IMR-90 (cell line): ENCODE measurements around the gene DCD. TPM values are rescaled to one million over a fixed set of nuclear protein-coding genes. Genes with fewer than 3 reads are reported as not detected.

Experiments
- ATAC-seq: fragments of 200-7000 bp; cut with Tn5 transposase; 2 replicates; pipeline ENCODE4 v1.9.1; 2020; ENCODE audit warnings: low read depth, mild to moderate bottlenecking, moderate library complexity
- BruUV-seq: library from RNA; stranded (reverse); fragments of 400-500 nt; replicated peaks from 2 replicates; lab custom pipeline; 2021; lab: Mats Ljungman, UMichigan
- CTCF ChIA-PET: fragments of 300-600 bp; formaldehyde crosslinking; extraction: SDS; loops from one replicate; lab custom pipeline; 2021; ENCODE audit warnings: antibody characterized with exemption; lab: Yijun Ruan, JAX
- POLR2A ChIA-PET: fragments of 300-600 bp; sonication (Branson Sonifier 250); formaldehyde crosslinking; loops from one replicate; lab custom pipeline; 2022; ENCODE audit warnings: antibody characterized with exemption; ENCODE audit not compliant: unreplicated experiment; lab: Charles Lee
- DNase-seq: peaks from one replicate; pipeline ENCODE4 v3.0.0; 2013
- H2AFZ ChIP-seq: replicated peaks from 2 replicates; pipeline ENCODE3; 2013; ENCODE audit warnings: low read length, mild to moderate bottlenecking; ENCODE audit not compliant: poor library complexity
- H2AK5ac ChIP-seq: 2 replicates; pipeline ENCODE4 v1.6.1; 2013; ENCODE audit warnings: low read depth, low read length, inconsistent platforms
- H2AK9ac ChIP-seq: replicated peaks from 2 replicates; pipeline ENCODE3; 2013; ENCODE audit warnings: mild to moderate bottlenecking, low read depth, low read length, moderate library complexity; ENCODE audit not compliant: poor library complexity
- H2BK120ac ChIP-seq: 2 replicates; pipeline ENCODE4 v1.6.1; 2013; ENCODE audit warnings: low read depth, low read length, inconsistent platforms
- H2BK15ac ChIP-seq: 3 replicates; pipeline ENCODE4 v1.6.1; 2013; ENCODE audit warnings: low read depth, low read length, inconsistent platforms
- H2BK20ac ChIP-seq: 2 replicates; pipeline ENCODE4 v1.6.1; 2013; ENCODE audit warnings: low read depth, mild to moderate bottlenecking, inconsistent platforms, low read length, moderate library complexity
- H2BK5ac ChIP-seq: 2 replicates; pipeline ENCODE4 v1.6.1; 2013; ENCODE audit warnings: mild to moderate bottlenecking, low read depth, low read length, inconsistent platforms; ENCODE audit not compliant: poor library complexity, severe bottlenecking
- H3K14ac ChIP-seq: replicated peaks from 2 replicates; pipeline ENCODE4 v1.6.1; 2013; ENCODE audit warnings: low read depth, low read length, inconsistent platforms
- H3K18ac ChIP-seq: 2 replicates; pipeline ENCODE4 v1.6.1; 2013; ENCODE audit warnings: low read depth, low read length, control low read depth
- H3K23ac ChIP-seq: 2 replicates; pipeline ENCODE4 v1.6.1; 2013; ENCODE audit warnings: low read depth, low read length, inconsistent platforms
- H3K27ac ChIP-seq: 2 replicates; pipeline ENCODE4 v1.5.1; 2013; ENCODE audit warnings: mild to moderate bottlenecking, control low read depth, low read length; ENCODE audit not compliant: insufficient read depth
- H3K27me3 ChIP-seq: 2 replicates; pipeline ENCODE4 v1.6.1; 2013; ENCODE audit warnings: low read length; ENCODE audit not compliant: control insufficient read depth, insufficient read depth
- H3K36me3 ChIP-seq: 2 replicates; pipeline ENCODE4 v1.6.1; 2013; ENCODE audit warnings: low read length, mixed read lengths; ENCODE audit not compliant: control insufficient read depth, insufficient read depth
- H3K4ac ChIP-seq: 2 replicates; pipeline ENCODE4 v1.6.1; 2013; ENCODE audit warnings: low read depth, low read length, inconsistent platforms
- H3K4me1 ChIP-seq: 2 replicates; pipeline ENCODE4 v1.6.1; 2013; ENCODE audit warnings: low read length, mixed read lengths; ENCODE audit not compliant: control insufficient read depth, insufficient read depth
- H3K4me2 ChIP-seq: 2 replicates; pipeline ENCODE4 v1.6.1; 2013; ENCODE audit warnings: low read depth, mild to moderate bottlenecking, control low read depth, low read length, moderate library complexity
- H3K4me3 ChIP-seq: 2 replicates; pipeline ENCODE4 v1.5.1; 2013; ENCODE audit warnings: low read depth, mild to moderate bottlenecking, control low read depth, low read length, moderate library complexity; ENCODE audit not compliant: insufficient read depth
- H3K56ac ChIP-seq: 2 replicates; pipeline ENCODE4 v1.6.1; 2013; ENCODE audit warnings: low read length, inconsistent platforms; ENCODE audit not compliant: insufficient read depth; ENCODE audit errors: extremely low read depth
- H3K79me1 ChIP-seq, 2 experiments: 2 replicates each; pipeline ENCODE4 v1.6.1; 2013; ENCODE audit warnings: low read length in 2 of 2, inconsistent platforms in 1 of 2, low read depth in 1 of 2
- H3K9ac ChIP-seq: 2 replicates; pipeline ENCODE4 v1.6.1; 2013; ENCODE audit warnings: low read depth, low read length, control low read depth
- H3K9me1 ChIP-seq: 2 replicates; pipeline ENCODE4 v1.6.1; 2013; ENCODE audit warnings: low read length, inconsistent platforms; ENCODE audit not compliant: insufficient read depth
- H3K9me3 ChIP-seq: 2 replicates; pipeline ENCODE4 v1.6.1; 2013; ENCODE audit warnings: low read length; ENCODE audit not compliant: control insufficient read depth, insufficient read depth
- H4K20me1 ChIP-seq: 2 replicates; pipeline ENCODE4 v1.6.1; 2013; ENCODE audit warnings: low read length, inconsistent platforms; ENCODE audit not compliant: insufficient read depth
- H4K5ac ChIP-seq: 2 replicates; pipeline ENCODE4 v1.6.1; 2013; ENCODE audit warnings: mild to moderate bottlenecking, low read depth, low read length, control low read depth
- H4K8ac ChIP-seq, 2 experiments: 2 replicates each; pipeline ENCODE4 v1.6.1; 2013; ENCODE audit warnings: low read depth in 2 of 2, low read length in 2 of 2, control low read depth in 1 of 2, inconsistent platforms in 1 of 2
- H4K91ac ChIP-seq: 2 replicates; pipeline ENCODE4 v1.6.1; 2013; ENCODE audit warnings: low read depth, low read length, inconsistent platforms; ENCODE audit not compliant: insufficient read depth
- BHLHE40 ChIP-seq: fragments of 150-350 bp; IDR thresholded peaks from 2 replicates; pipeline ENCODE4 v1.6.1; 2016; ENCODE audit warnings: mild to moderate bottlenecking, low read depth, low read length
- CEBPB ChIP-seq: IDR thresholded peaks from 2 replicates; pipeline ENCODE4 v1.6.1; 2012; ENCODE audit warnings: low read depth, low read length, improper control_type of control experiment
- CHD1 ChIP-seq: IDR thresholded peaks from 2 replicates; pipeline ENCODE4 v1.6.1; 2012; ENCODE audit warnings: low read depth, low read length, improper control_type of control experiment
- CTCF ChIP-seq: conservative IDR thresholded peaks from 2 replicates; pipeline ENCODE4 v1.5.1; 2012; ENCODE audit warnings: mild to moderate bottlenecking, low read depth, low read length, improper control_type of control experiment
- ELK1 ChIP-seq: fragments of 150-350 bp; IDR thresholded peaks from 2 replicates; pipeline ENCODE4 v1.6.1; 2016; ENCODE audit warnings: low read depth, mild to moderate bottlenecking, low read length, moderate library complexity, borderline replicate concordance
- FOS ChIP-seq: fragments of 150-350 bp; IDR thresholded peaks from 2 replicates; pipeline ENCODE4 v1.6.1; 2016; ENCODE audit warnings: low read depth, low read length
- MAFK ChIP-seq: IDR thresholded peaks from 2 replicates; pipeline ENCODE4 v1.6.1; 2012; ENCODE audit warnings: low read depth, low read length, improper control_type of control experiment
- MAZ ChIP-seq: IDR thresholded peaks from 2 replicates; pipeline ENCODE4 v1.6.1; 2012; ENCODE audit warnings: low read depth, mild to moderate bottlenecking, low read length, improper control_type of control experiment, moderate library complexity, borderline replicate concordance
- MXI1 ChIP-seq: IDR thresholded peaks from 2 replicates; pipeline ENCODE4 v1.6.1; 2012; ENCODE audit warnings: low read depth, mild to moderate bottlenecking, low read length, moderate library complexity, borderline replicate concordance
- NFE2L2 ChIP-seq: fragments of 150-350 bp; IDR thresholded peaks from 2 replicates; pipeline ENCODE4 v1.6.1; 2016; ENCODE audit warnings: low read depth, mild to moderate bottlenecking, low read length
- POLR2A ChIP-seq: IDR thresholded peaks from 2 replicates; pipeline ENCODE4 v1.6.1; 2012; ENCODE audit warnings: mild to moderate bottlenecking, low read depth, low read length
- RAD21 ChIP-seq: IDR thresholded peaks from 2 replicates; pipeline ENCODE4 v1.6.1; 2012; ENCODE audit warnings: low read length, improper control_type of control experiment
- RCOR1 ChIP-seq: IDR thresholded peaks from 2 replicates; pipeline ENCODE4 v1.6.1; 2012; ENCODE audit warnings: mild to moderate bottlenecking, low read length, improper control_type of control experiment; ENCODE audit not compliant: insufficient replicate concordance
- RFX5 ChIP-seq: IDR thresholded peaks from 2 replicates; pipeline ENCODE4 v1.8.0; 2012; ENCODE audit warnings: low read depth, mild to moderate bottlenecking, low read length, moderate library complexity
- SMC3 ChIP-seq: fragments of 150-350 bp; IDR thresholded peaks from 2 replicates; pipeline ENCODE4 v1.6.1; 2016; ENCODE audit warnings: low read depth, mild to moderate bottlenecking, antibody characterized with exemption, low read length, moderate library complexity
- USF2 ChIP-seq: fragments of 150-350 bp; IDR thresholded peaks from 2 replicates; pipeline ENCODE4 v1.6.1; 2017; ENCODE audit warnings: mild to moderate bottlenecking, antibody characterized with exemption, low read length, low read depth
- WGBS, 2 experiments: methylation state at CpG; one replicate each; pipeline versions ENCODE4 v1.1.5 to v1.1.7; 2013; ENCODE audit warnings: missing lambda C conversion rate in 2 of 2; ENCODE audit not compliant: insufficient read length in 1 of 2; ENCODE audit errors: extremely low coverage in 2 of 2; 5-methylcytosine and 5-hydroxymethylcytosine counted together
- dilution Hi-C: fragments of 300-500 bp; cut with HindIII; formaldehyde crosslinking; loops from one replicate; pipeline ENCODE4 v1.14.3; 2018; ENCODE audit warnings: low sequenced_read_pairs; ENCODE audit not compliant: unreplicated experiment
- in situ Hi-C: fragments of 300-500 bp; cut with MboI; formaldehyde crosslinking; loops from 3 replicates; pipeline ENCODE4 v1.14.3; 2019; ENCODE audit warnings: low sequenced_read_pairs, inconsistent platforms, mixed read lengths
- intact Hi-C: fragments of 100-400 bp; cut with micrococcal nuclease; formaldehyde crosslinking; loops from 2 replicates; pipeline ENCODE4 v1.10.0; 2022
- polyA plus RNA-seq, 3 experiments: library from polyadenylated mRNA; depleted of rRNA; stranded (reverse); fragments of >200 nt; gene quantifications; 2 replicates each; pipeline ENCODE4 v1.2.3, GENCODE V29; 2012; ENCODE audit warnings: low replicate concordance in 1 of 3
- total RNA-seq: library from RNA; depleted of rRNA; stranded (reverse); fragments of >200 nt; gene quantifications from 2 replicates; pipeline ENCODE4 v1.2.3, GENCODE V29; 2012

The DCD gene
- total and polyA plus RNA-seq, 2 of the 4 experiments (the other 2 are of a cell fraction): not detected

GRCh38 chr12:54663603-54664002, 15.4 kb upstream of the DCD start:
- H3K9me1 ChIP-seq: no peaks in the 10 kb centered on the region
- H3K79me1 ChIP-seq: no peaks in the 10 kb centered on the region
- dilution Hi-C loops (no loop called here), intact Hi-C loops (no loop called here), in situ Hi-C loops (no loop called here)
- H2BK20ac ChIP-seq: no peak overlapping the region
- no peak overlapping the region for H3K4ac ChIP-seq
- DNase-seq: no peak
- H3K23ac ChIP-seq: no peak overlapping the region
- no peak overlapping the region for H2BK120ac ChIP-seq
- CTCF ChIA-PET: no interaction called here
- H3K9ac ChIP-seq: no peak overlapping the region
- no peak overlapping the region for H2AK9ac ChIP-seq
- H3K14ac ChIP-seq: no peak overlapping the region
- no peak overlapping the region for H2AFZ ChIP-seq
- no peaks in the 10 kb centered on the region for H3K27me3 ChIP-seq
- H4K8ac ChIP-seq: no peak overlapping the region
- H4K20me1 ChIP-seq: no peaks in the 10 kb centered on the region
- ATAC-seq: no peak
- no peak for TF ChIP-seq CHD1
- TF ChIP-seq MAZ: no peak
- no peak for TF ChIP-seq SMC3
- TF ChIP-seq MAFK: no peak
- no peak for TF ChIP-seq RFX5
- no peak for TF ChIP-seq BHLHE40
- no peak for TF ChIP-seq CEBPB
- no peak for TF ChIP-seq USF2
- TF ChIP-seq NFE2L2: no peak
- no peak for TF ChIP-seq POLR2A
- no peak for TF ChIP-seq RCOR1
- TF ChIP-seq FOS: no peak
- TF ChIP-seq CTCF: no peak
- no peak for TF ChIP-seq MXI1
- no peak for TF ChIP-seq ELK1
- no peak for TF ChIP-seq RAD21
- no peak overlapping the region for H3K4me3 ChIP-seq
- no peak overlapping the region for H2AK5ac ChIP-seq
- no TSS peak for BruUV-seq
- no peak overlapping the region for H3K27ac ChIP-seq
- H3K4me1 ChIP-seq: no peaks in the 10 kb centered on the region
- H2BK15ac ChIP-seq: no peak overlapping the region
- H3K18ac ChIP-seq: no peak overlapping the region
- no peak overlapping the region for H3K56ac ChIP-seq
- no peak overlapping the region for H3K4me2 ChIP-seq
- no peak overlapping the region for H4K5ac ChIP-seq
- POLR2A ChIA-PET: no interaction called here
- H3K36me3 ChIP-seq: no peaks in the 10 kb centered on the region
- WGBS, 2 experiments: no CpG with 5 or more reads among the region's 3 CpGs
- no peak overlapping the region for H2BK5ac ChIP-seq
- H3K9me3 ChIP-seq: no peaks in the 10 kb centered on the region
- H4K91ac ChIP-seq: no peak overlapping the region
